Measurements from ENCODE around the gene PARD3.
A peak's percentile ranks its signal among the peaks of the same experiment; 100 is the strongest.

Gene PARD3

GRCh38 chr10:34207343-34207742, 607.8 kb downstream of the PARD3 start:
- DNase-seq (ENCODE audit: insufficient read length, low spot score) = no peak
- FAIRE-seq = no peak

- DNase-seq (ENCODE audit: insufficient read length, low spot score) = no peak
- FAIRE-seq = no peak
These were observed 608.2 kb downstream of the PARD3 start for GRCh38 chr10:34206935-34207268.

GRCh38 chr10:34206078-34206934, 608.8 kb downstream of the PARD3 start:
- FAIRE-seq (no peak), DNase-seq (ENCODE audit: insufficient read length, low spot score) (no peak)

- FAIRE-seq (no peak), DNase-seq (ENCODE audit: insufficient read length, low spot score) (no peak)
These were observed 609.6 kb downstream of the PARD3 start for GRCh38 chr10:34205452-34205851.

- FAIRE-seq (no peak), DNase-seq (ENCODE audit: insufficient read length, low spot score) (no peak)
These were observed 611.0 kb downstream of the PARD3 start for GRCh38 chr10:34203966-34204630.

- DNase-seq (ENCODE audit: insufficient read length, low spot score) (no peak), FAIRE-seq (peak; percentile 31)
These were observed 614.7 kb downstream of the PARD3 start for GRCh38 chr10:34200355-34200901.

- no peak for FAIRE-seq
These were observed 616.1 kb downstream of the PARD3 start for GRCh38 chr10:34198953-34199352.

GRCh38 chr10:34196058-34196433, 619.0 kb downstream of the PARD3 start:
- DNase-seq (ENCODE audit: insufficient read length, low spot score) = no peak
- FAIRE-seq = no peak

More at GRCh38 chr10:34198953-34199352, 616.1 kb downstream of the PARD3 start:
- DNase-seq (ENCODE audit: insufficient read length, low spot score) = no peak

GRCh38 chr10:34195364-34196057, 619.6 kb downstream of the PARD3 start:
- FAIRE-seq (no peak), DNase-seq (ENCODE audit: insufficient read length, low spot score) (no peak)

- FAIRE-seq = no peak
These were observed 621.0 kb downstream of the PARD3 start for GRCh38 chr10:34193931-34194626.

GRCh38 chr10:34192646-34193045, 622.5 kb downstream of the PARD3 start:
- FAIRE-seq = no peak
- no peak for DNase-seq (ENCODE audit: insufficient read length, low spot score)

More at GRCh38 chr10:34193931-34194626, 621.0 kb downstream of the PARD3 start:
- DNase-seq (ENCODE audit: insufficient read length, low spot score) = no peak

- FAIRE-seq (no peak), DNase-seq (ENCODE audit: insufficient read length, low spot score) (no peak)
These were observed 623.7 kb downstream of the PARD3 start for GRCh38 chr10:34191406-34191805.

- DNase-seq (ENCODE audit: insufficient read length, low spot score) (no peak), FAIRE-seq (no peak)
These were observed 624.5 kb downstream of the PARD3 start for GRCh38 chr10:34190580-34190979.

- no peak for FAIRE-seq
- no peak for DNase-seq (ENCODE audit: insufficient read length, low spot score)
These were observed 625.3 kb downstream of the PARD3 start for GRCh38 chr10:34189830-34190229.

GRCh38 chr10:34188221-34188620, 626.9 kb downstream of the PARD3 start:
- FAIRE-seq (no peak), DNase-seq (ENCODE audit: insufficient read length, low spot score) (no peak)

GRCh38 chr10:34187201-34187600, 627.9 kb downstream of the PARD3 start:
- DNase-seq (ENCODE audit: insufficient read length, low spot score) = no peak
- FAIRE-seq = no peak

GRCh38 chr10:34186745-34187144, 628.4 kb downstream of the PARD3 start:
- FAIRE-seq = no peak
- no peak for DNase-seq (ENCODE audit: insufficient read length, low spot score)

GRCh38 chr10:34185998-34186397, 629.1 kb downstream of the PARD3 start:
- DNase-seq (ENCODE audit: insufficient read length, low spot score) = no peak
- no peak for FAIRE-seq

GRCh38 chr10:34184939-34185386, 630.1 kb downstream of the PARD3 start:
- FAIRE-seq (no peak), DNase-seq (ENCODE audit: insufficient read length, low spot score) (no peak)

- no peak for DNase-seq (ENCODE audit: insufficient read length, low spot score)
These were observed 630.7 kb downstream of the PARD3 start for GRCh38 chr10:34184397-34184796.

More at GRCh38 chr10:34184397-34184796, 630.7 kb downstream of the PARD3 start:
- no peak for FAIRE-seq
